PC-3 (cell line): ENCODE results near the gene MTPN.

Experiments used
- EZH2 ChIP-seq: fragments of 300-600 bp; sonication (generic); IDR thresholded peaks from one replicate; pipeline ENCODE4 v1.6.1; 2017; ENCODE audit warnings: antibody characterized with exemption, mild to moderate bottlenecking, low read length; ENCODE audit not compliant: unreplicated experiment
- EZH2phosphoT487 ChIP-seq: fragments of 300-600 bp; sonication (generic); IDR thresholded peaks from 2 replicates; pipeline ENCODE4 v1.6.1; 2018; ENCODE audit warnings: mild to moderate bottlenecking, antibody characterized with exemption, low read length, borderline replicate concordance
- TF ChIP-seq, protein P1 (sequence below): fragments of 300-600 bp; sonication (generic); conservative IDR thresholded peaks from 2 replicates; pipeline ENCODE4 v1.5.1; 2017; ENCODE audit warnings: antibody characterized with exemption, low read depth, mild to moderate bottlenecking, low read length

DNA sequence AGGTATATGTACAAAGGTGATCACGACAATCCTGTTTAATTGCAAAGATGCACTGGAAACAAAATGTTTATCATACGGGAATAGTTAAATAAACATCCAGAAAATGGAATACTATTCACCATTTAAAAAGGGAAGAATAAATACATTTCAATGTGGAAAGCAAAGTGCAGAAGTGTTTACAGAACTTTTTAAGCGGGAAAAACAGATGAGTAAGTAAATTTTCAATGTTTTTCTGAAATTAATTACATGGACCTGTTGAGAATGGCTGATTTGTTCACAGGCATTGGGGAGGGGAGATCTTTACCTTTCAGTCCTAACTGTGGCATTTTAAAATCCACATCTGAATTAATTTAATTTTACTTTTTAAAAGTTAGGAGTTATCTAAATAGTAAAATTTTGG, 7.1 kb downstream of the MTPN start:
- TF ChIP-seq, protein P1, sequence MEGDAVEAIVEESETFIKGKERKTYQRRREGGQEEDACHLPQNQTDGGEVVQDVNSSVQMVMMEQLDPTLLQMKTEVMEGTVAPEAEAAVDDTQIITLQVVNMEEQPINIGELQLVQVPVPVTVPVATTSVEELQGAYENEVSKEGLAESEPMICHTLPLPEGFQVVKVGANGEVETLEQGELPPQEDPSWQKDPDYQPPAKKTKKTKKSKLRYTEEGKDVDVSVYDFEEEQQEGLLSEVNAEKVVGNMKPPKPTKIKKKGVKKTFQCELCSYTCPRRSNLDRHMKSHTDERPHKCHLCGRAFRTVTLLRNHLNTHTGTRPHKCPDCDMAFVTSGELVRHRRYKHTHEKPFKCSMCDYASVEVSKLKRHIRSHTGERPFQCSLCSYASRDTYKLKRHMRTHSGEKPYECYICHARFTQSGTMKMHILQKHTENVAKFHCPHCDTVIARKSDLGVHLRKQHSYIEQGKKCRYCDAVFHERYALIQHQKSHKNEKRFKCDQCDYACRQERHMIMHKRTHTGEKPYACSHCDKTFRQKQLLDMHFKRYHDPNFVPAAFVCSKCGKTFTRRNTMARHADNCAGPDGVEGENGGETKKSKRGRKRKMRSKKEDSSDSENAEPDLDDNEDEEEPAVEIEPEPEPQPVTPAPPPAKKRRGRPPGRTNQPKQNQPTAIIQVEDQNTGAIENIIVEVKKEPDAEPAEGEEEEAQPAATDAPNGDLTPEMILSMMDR, result no peak
- TF ChIP-seq EZH2 (no peak), EZH2phosphoT487 (no peak)
